NCI-H1930 (cell line): Measurements from ENCODE around the gene FAAP20.

Source experiments
- DNase-seq, 2 experiments: peaks; one replicate each; lab custom pipeline; 2025; lab: John Stamatoyannopoulos, UW

FAAP20 gene

DNA sequence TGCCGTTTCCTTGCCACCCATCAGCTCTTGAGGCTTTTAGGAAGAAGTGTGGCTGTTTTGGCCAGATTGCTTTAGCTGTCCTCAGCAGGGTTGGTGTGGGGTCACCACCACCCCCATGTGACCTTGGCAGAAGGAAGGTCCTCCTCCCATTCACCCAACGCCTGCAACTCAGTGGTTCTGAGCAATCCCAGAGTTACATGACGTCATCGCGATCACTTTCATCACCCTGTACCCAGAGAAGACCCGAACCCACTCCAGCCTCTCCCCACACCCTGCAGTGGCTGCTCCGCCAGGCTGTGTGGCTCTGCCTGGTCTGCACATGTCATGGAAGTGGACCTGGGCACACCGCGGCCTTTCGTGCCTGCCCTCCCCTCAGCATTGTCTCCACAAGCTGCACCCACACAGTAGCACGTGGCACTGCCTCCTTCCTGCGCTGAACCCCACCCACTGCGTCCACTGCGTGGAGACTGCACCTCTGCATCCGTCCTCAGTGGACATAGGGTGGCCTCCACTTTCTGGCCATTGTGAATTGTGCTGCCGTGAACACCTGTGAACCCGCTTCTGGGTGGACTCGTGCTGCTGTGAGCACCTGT is 16.5 kb downstream of the FAAP20 start:
- DNase-seq = no peak

DNA sequence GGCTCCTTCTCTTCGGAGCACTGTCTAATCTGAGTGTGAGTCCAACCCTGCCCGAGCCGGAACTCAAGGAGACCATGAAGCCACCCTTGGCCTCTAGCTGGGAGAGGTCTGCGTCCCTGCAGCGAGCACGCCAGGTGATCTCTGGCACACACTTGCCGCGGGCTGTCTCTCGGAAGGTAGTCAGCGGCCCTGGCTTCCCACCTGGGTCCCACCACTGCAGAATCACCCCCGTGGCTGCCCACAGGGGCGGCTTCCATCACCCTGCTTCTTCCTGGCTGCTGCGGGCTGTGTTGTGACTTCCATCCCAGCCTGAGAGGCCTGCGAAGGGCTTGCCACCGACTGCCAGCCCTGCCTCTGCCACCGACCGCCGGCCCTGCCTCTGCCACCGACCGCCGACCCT is 17.0 kb downstream of the FAAP20 start:
- DNase-seq = no peak

DNA sequence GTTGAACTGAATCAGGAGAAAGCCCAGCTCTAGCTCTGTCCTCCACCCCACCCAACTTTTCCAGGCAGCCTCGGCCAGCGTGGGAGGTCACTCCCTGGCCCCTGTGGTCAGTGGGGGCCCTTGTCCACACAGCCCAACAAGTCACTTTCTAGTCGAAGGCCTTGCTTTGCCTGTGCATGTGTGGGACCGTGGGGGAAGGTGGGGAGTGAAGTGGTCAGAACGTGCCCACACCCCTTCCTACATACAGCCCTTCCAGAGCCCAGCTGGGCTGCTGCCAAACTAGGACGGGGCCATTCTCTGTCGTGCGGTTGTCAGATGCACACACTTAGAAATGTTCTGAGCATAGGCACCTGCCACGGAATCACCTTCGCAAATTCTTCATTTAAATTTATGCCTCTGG is 18.0 kb downstream of the FAAP20 start:
- DNase-seq = no peak

DNA sequence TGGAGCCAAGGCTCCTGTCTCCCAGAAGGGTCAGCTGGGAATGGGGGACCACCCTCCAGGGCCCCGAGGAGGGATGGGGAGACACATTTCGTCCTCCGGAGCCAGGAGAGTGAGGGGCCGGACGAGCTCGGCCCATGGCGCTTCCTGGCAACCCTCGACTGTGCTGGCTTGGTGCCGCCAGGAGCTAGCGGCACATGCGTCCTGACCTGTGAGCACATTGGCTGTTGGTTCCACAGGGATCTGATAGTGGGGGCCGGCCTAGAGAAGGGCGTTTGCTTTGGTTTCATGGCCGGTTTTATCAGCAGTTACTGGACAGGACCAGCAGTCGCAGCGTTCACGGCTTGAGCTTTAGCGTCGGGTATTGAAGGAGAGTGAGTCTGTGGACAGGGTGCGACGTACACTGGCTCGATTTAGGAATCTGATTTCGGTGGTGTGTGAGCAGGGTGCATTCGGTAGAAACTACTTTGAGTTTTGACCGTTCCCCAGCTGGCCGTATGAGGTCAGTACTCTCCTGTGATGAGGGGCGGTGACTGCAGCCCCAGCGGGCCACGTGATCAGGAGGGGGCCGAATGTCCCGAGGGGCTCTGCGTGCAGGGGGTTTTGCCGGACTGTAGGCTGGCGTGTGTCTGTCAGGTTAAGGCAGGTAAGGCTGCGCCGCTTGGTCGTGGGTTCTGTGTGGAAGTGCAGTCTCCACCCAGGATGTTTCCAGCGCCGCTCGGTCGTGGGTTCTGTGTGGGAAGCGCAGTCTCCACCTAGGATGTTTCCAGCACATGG is 18.7 kb downstream of the FAAP20 start:
- no peak for DNase-seq

DNA sequence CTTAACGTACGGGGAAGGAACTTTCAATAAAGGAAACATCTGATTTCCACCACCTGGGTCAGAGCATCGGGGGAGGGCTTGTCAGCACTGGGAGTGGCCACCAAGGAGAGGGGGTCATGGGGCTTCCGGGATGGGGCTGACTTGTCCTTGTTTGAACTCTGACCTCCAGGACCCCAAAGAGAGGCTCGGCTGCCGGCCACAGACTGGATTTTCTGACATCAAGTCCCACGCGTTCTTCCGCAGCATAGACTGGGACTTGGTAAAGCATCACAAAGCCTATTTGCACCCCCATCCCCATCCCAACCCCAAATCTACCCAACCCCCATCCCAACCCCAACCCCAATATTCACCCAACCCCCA is 19.5 kb downstream of the FAAP20 start:
- no peak for DNase-seq

DNA sequence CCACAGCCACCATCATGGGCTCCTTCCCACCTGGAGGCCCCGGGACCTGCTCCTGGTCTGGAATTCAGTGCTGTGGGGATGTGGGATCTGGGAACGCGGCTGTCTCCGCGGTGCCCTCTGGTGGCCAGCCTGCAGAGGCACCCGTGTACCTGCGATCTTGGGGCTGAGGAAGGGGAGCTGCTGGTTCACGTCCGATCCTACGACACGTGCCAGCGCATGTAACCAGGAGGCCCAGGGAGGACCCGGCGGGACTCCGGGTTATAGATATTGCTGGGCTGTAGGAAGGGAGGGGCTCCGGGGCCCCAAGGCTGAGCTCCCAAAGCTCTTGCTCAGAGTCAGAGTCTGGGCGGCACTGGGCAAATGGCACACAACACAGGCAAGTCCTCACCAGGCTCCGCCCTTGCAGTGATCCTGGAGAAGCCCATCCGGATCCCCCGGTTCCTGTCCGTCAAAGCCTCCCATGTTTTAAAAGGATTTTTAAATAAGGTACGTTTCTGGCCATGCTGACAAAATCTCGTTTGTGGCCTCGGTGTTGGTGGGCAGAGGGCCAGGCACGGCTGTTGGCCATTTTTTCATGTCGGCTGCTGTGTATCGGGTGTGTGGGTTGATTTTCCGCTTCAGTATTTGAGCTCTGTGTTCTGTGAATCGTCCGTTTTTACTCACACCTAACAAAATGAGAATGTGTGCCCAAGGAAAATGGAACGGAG is 20.1 kb downstream of the FAAP20 start:
- DNase-seq = peak; percentile 28 to 37

DNA sequence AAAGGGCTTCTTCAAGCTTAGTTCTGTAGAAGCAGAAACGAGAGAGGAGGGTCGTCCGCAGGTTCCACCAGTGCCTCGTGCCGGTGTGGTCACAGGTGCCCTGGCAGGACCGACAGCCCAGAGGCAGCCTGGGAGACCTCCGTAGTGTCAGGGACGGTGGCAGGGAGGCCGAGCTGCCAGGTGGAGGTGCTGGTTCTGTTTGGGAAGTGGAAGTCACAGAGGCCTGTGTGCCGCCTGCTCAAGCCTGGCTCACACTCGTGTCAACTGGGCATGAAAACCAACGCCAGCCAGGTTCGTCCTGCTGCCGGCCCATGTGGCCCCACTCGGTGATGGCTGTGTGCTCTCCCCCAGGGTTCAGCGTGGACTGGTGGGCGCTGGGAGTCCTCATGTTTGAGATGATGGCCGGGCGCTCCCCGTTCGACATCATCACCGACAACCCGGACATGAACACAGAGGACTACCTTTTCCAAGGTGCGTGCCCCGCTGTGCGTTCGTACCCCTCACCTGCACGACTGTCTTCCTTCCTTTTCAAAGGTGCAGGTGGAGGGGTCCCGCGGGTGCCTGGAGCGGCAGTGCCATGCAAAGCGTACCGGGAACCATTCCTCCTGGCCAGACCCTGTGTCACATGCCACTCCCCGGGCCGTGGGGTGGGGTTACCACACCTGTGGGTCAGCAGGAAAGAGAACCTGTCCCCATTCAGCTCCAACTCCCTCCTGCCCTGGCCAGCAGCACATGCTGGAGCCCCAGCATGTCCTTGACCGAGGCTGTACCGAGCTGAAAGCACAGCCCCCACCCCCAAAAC is 20.8 kb downstream of the FAAP20 start:
- DNase-seq = no peak

DNA sequence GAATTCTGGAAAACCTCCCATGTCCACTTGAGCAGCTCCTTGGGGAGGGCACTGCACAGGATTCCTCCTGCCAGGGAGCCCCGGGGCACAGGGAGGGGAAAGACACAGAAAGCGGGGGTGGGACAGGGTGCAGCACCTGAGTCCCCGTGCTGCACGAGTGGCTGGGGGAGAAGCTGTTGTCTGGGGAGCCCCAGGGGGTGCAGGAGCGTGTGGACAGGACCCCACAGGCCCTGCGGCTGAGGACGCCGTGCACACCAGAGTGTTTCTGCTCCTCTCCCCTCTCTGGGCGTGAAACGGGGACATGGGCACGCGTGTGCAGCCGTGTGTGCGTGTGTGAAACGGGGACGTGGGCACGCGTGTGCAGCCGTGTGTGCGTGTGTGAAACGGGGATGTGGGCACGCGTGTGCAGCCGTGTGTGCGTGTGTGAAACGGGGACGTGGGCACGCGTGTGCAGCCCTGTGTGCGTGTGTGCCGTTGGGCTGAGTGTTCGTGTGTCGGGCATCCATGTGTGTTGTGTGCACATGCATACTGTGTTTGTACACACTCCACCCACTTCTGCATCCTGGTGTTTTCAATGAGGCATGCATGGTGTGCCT is 21.9 kb downstream of the FAAP20 start:
- DNase-seq = no peak

DNA sequence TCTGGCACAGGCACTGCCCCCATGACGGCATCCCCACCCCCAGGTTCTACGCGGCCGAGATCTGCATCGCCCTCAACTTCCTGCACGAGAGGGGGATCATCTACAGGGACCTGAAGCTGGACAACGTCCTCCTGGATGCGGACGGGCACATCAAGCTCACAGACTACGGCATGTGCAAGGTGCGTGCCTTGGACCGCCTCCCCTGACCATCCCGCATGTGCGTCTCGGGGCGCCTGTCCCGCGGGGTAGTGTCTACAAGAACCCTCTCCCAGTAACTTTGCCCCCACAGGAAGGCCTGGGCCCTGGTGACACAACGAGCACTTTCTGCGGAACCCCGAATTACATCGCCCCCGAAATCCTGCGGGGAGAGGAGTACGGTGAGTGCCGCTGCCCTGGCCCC is 22.6 kb downstream of the FAAP20 start:
- no peak for DNase-seq

DNA sequence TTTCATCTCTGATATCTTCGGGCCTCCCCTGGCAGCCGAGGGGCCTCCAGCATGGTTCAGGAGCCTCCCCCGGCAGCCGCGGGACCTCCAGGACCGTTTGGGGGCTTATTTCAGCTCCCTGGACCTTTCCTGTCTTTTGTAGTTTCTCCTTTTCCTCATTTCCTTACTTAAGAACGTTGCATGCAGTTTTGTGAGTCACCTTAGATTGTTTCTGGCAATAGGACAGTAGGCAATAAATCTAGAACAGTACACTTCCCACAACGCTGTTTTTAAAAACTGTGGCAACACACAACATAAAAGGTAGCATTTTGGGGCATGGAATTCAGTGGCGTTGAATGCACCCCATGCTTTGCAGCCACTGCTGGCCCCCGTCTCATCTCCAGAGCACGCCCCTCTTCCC is 24.4 kb downstream of the FAAP20 start:
- no peak for DNase-seq

DNA sequence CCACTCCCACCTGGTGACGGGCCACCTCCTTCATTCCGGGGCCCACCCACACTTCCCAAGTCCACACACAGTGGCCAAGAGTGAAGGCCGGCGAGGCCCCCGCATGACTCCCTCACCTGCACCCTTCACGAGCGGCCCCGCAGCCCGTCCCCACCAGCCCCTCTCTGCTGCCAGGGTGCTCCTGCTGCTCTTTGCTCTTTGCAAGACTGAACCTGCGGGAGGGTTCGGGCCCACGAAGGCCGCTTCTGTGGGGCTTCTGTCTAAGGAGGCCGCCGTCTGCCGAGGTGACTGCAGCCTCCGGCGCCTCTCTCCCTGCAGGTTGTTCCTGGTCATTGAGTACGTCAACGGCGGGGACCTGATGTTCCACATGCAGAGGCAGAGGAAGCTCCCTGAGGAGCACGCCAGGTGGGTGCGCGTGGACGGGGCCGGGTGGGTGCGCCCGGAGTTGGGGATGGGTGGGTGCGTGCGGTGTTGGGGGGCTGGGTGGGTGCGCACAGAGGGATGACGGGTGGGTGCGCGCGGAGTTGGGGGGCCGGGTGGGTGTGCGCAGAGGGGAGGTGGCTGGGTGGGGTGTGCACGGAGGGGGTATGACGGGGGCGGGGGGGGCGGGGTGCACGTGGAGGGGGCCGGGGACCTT is 25.3 kb downstream of the FAAP20 start:
- DNase-seq = no peak

DNA sequence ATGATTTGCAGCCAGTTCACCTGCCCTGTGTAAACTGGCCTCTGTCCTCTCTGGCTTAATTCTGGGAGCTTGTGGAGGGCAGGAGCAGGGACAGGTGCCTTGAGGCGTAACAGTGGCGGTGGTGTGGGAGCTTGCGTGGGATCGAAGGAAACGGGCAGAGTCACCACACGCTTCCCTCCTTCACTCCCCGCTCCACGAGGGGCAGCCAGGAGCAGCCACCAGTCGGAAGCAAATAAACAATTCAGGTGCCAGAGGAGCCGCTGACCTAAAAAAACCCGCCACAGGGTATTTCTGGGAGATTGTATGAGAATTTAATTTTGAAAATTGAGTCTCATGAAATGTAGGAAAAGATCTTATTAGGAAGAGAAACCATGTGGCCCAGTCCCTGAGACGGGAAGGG is 26.0 kb downstream of the FAAP20 start:
- no peak for DNase-seq

DNA sequence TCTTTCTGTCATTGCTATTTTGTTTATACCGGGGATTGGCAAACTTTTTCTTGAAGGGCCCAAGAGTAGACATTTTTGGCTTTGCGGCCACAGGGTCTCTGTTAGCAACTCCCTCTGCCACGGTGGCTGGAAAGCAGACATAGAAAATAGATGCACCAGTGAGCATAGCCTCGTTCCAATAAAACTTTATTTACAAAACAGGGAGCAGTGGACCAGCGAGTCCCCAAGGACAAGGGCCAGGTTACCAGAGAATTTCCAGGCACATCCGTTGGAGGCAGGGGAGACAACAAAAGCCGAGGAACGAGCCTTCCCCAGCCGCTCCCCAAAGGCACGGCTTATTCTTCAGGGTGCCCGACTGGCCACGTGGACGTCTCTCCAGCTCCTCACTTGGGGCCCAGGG is 26.5 kb downstream of the FAAP20 start:
- DNase-seq = no peak

DNA sequence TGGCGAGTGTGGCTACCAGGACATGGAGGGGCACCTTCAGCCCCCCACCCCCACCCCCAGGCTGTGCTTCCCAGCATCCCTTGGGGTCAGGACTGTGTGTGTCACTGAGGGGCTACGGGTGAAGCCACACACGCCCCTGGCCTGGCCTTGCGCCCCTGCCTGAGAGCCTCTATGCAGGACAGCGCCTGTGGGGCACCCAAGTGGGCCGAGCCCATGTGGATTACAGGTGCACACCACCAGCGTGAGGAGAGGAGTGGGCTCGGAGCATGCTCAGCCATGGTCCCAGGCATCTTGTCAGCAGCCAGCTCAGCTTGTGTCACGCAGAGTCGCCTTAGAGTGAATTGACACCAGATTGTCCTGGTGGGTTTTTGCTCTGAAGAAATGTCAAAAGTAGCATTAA is 27.9 kb downstream of the FAAP20 start:
- DNase-seq = no peak

DNA sequence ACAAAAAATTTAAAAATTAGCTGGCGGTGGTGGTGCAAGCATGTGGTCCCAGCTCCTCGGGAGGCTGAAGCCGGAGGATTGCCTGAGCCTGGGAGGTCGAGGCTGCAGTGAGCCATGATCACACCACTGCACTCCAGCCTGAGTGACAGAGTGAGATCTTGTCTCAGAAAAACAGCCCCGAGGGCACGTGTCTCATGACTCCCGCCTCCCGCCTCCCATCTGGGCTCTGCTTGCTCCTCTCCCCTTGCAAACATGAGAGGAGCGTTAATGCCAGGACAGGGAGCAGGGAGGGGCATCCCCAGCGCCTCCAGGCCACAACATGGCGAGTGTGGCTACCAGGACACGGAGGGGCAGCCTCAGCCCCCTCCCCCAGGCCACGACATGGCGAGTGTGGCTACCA is 28.3 kb downstream of the FAAP20 start:
- DNase-seq = no peak

DNA sequence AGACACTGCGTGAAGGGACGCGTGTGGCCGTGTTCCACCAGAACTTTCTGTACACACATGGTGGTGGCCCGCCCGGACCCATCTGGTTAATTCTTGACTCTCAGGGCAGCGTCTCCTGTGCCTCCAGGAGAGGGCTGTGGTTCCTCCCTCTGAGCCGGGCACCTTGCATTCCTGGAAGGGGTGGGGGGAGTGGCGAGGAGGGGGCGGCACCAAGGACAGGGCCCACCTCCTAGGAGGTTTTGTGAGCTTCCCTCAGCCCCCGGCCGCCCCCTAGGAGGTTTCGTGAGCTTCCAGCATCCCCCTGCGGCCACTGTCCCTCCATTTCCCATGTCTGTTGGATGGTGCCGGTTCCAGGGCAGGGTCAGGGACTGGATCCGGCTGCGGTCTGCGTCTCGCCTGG is 28.9 kb downstream of the FAAP20 start:
- no peak for DNase-seq

DNA sequence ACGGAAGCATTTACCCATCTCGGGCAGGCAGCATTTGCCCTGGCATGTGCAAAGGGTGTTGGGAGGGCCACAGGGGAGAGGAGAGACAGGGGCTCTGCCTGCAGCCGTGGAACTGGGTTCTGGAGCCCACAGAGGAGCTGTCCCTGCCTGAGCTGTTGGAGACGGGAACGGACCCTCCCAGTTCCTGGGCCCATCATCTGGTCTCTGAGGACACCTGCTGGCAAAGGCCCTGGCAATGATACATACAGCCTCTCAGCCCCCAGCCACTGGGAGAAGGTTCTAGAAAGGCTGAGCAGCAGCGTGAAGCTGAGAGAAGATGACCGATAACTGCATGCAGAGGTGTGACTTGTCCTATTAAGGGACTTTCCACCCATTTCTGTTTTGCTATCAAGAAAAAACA is 31.4 kb downstream of the FAAP20 start:
- no peak for DNase-seq

DNA sequence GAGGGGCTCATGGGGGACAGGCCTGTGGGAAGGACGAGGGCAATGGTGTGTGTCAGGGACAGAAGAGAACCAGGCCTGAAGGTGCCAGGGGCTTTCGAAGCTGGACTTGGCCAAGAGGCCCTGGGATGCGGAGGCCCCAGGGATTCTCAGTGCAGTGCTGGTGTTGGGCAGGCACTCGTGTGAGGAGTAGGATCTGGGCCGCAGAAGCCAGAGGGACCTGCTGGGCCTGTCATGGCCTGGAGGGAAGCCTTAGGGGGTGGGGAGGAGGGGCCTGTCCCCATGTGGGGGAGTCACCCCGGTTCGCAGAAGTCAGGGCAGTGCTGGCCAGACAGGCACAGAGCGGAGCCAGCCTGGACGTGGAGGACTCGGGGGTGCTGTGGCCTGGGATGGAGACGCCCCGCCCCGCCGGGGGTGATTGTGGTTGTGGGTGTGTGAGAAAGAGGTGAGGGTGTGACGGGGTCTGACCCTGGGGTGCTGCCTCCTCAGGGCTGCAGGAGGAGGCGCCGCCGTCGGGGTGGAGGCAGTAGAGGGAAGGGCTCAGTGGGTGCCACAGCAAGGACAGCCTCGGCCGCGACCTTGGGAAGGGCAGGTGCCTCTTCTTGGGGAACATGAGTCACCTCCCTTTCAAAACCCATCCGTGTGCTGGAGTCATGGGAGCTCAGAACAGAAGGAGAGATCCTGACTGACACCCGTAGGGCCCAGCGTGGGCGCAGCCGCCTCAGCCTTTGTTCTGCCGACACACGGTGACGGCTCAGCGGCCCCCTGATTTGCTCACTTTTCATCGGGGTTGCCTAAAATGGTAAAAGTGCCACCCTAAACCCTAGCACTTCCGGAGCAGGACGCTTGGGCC is 33.9 kb downstream of the FAAP20 start:
- no peak for DNase-seq

DNA sequence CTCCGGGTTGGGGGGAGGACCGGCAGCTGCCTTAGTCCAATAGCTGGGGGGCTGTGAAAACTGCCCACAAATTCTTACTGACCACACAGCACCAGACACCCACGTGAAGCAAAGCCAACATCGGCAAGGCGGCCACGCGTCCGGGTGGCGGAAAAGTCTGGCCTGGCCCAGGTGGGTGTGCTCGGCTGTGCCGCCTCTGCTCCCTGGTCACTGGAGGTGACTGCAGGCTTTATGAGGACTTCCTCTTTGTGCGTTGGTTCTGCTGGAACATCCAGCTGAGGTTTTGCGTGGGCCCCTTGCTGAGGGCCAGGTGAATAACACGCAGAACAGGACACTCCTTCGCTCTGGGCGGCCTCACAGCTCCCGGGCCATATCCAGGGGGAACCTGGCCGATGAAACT is 35.4 kb downstream of the FAAP20 start:
- no peak for DNase-seq

DNA sequence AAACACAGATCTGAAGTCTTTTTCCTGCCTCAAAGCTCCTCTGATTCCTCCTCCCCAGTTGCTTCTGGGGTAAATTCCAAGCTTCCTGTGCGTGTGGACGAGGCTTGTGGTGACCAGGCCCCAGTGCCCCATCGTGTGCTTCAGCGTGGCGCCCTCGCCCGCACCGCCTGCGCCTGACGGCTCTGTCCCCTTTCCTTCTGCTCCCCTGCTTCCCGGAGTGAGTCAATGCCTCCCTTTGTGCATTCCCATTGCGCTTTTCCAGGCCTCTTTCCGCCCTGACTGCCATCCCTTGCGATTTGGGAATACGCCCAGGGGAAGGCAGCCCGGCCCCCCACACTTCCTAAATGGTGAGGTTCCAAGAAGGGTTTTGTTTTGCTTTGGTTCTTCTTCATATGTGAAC is 36.3 kb downstream of the FAAP20 start:
- no peak for DNase-seq

DNA sequence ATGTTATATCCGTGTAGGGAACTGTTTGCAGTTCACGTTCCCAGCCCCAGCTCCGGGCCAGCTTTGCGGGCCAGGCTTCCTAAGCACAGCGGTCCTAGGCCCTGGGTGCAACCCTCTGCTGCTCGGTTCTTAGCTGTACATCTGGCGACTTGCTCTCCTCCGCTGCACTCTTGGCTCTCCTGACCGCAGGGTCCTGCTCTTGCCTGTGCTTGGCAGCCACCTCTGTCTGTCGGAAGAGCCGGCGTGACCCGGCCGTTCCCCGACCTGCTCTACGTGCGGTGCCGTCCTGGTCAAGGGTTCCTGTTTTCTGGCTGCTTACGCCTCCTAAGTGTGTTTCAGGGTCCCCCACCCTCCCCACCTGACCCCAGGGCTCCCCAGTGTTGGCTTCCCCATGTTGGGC is 36.7 kb downstream of the FAAP20 start:
- no peak for DNase-seq
